Osteoblast (primary cell): Measurements from ENCODE around the gene ACOT13. TPM values are rescaled to one million over a fixed set of nuclear protein-coding genes. Genes with fewer than 3 reads are reported as not detected.
"Not testable (repeated sequence)": the region's sequence is repeated elsewhere in the genome, so short reads cannot be mapped to it uniquely, and the experiment has no call there.

ENCODE experiments used
- DNase-seq: peaks from one replicate; pipeline ENCODE4 v3.0.0; 2011; ENCODE audit warnings: low spot score, mixed read lengths; ENCODE audit not compliant: insufficient read length; ENCODE audit errors: missing footprints
- H2AFZ ChIP-seq: 2 replicates; pipeline ENCODE4 v1.6.0; 2011; ENCODE audit warnings: mild to moderate bottlenecking, low read length
- H3K27ac ChIP-seq: 2 replicates; pipeline ENCODE4 v1.5.1; 2011; ENCODE audit warnings: mild to moderate bottlenecking, low read depth, low read length, moderate library complexity
- H3K27me3 ChIP-seq: 2 replicates; pipeline ENCODE4 v1.6.0; 2012; ENCODE audit warnings: mild to moderate bottlenecking, control low read depth, inconsistent platforms, low read length, moderate library complexity; ENCODE audit not compliant: insufficient read depth
- H3K36me3 ChIP-seq: 2 replicates; pipeline ENCODE4 v1.5.1; 2011; ENCODE audit warnings: mild to moderate bottlenecking, low read length, control low read depth, moderate library complexity; ENCODE audit not compliant: insufficient read depth
- H3K4me1 ChIP-seq: 2 replicates; pipeline ENCODE4 v1.5.1; 2011; ENCODE audit warnings: mild to moderate bottlenecking, low read length, control low read depth, moderate library complexity; ENCODE audit not compliant: insufficient read depth
- H3K4me2 ChIP-seq: 2 replicates; pipeline ENCODE4 v1.6.0; 2011; ENCODE audit warnings: mild to moderate bottlenecking, low read length; ENCODE audit not compliant: insufficient read depth
- H3K4me3 ChIP-seq: fragments of 200-600 bp; sonication (generic); 3 replicates; pipeline ENCODE4 v1.5.1; 2012; ENCODE audit warnings: mild to moderate bottlenecking, low read length, inconsistent platforms; ENCODE audit not compliant: insufficient read depth
- H3K79me2 ChIP-seq: 2 replicates; pipeline ENCODE4 v1.6.0; 2012; ENCODE audit warnings: mild to moderate bottlenecking, low read length, control low read depth, inconsistent platforms; ENCODE audit not compliant: insufficient read depth
- H3K9me3 ChIP-seq: 2 replicates; pipeline ENCODE4 v1.5.1; 2011; ENCODE audit warnings: low read depth, low read length, control low read depth
- H4K20me1 ChIP-seq: 2 replicates; pipeline ENCODE4 v1.6.0; 2012; ENCODE audit warnings: mild to moderate bottlenecking, low read length, control low read depth; ENCODE audit not compliant: insufficient read depth
- total RNA-seq: library from RNA; depleted of rRNA; stranded (reverse); fragments of >200 nt; gene quantifications from 2 replicates; pipeline ENCODE4 v1.2.3, GENCODE V29; 2012
- TF ChIP-seq, protein P1 (sequence below): IDR thresholded peaks from 2 replicates; pipeline ENCODE4 v1.5.1; 2011; ENCODE audit warnings: mild to moderate bottlenecking, low read depth, low read length, moderate library complexity; ENCODE audit errors: extremely low read depth

Gene ACOT13
- total RNA-seq, 1 donor: 5.8 TPM

DNA sequence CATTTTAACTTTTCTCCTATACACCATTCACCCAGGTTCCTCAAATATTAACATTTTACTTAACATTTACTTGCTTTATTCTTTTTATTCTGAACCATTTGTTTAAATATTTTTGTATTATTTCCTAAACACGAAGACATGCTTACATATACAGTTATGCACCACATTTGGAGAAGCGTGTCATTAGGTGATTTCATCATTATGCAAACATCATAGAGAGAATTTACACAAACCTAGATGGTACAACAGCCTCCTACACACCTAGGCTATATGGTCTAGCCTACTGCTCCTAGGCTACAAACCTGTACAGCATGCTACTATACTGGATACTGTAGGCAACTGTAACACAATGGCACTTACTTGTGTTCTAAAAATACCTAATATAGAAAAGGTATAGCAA, 6.8 kb upstream of the ACOT13 start:
- Histone ChIP-seq H2AFZ (no peak overlapping the region), H3K4me2 (no peak overlapping the region), H3K4me1 (peaks cover 20% of the 10 kb centered on the region), H3K9me3 (no peaks in the 10 kb centered on the region), H3K36me3 (peaks cover 38% of the 10 kb centered on the region), H4K20me1 (no peaks in the 10 kb centered on the region), H3K79me2 (peaks cover 52% of the 10 kb centered on the region), H3K4me3 (no peak overlapping the region), H3K27ac (peak overlapping the region; percentile 94), H3K27me3 (no peaks in the 10 kb centered on the region)
- DNase-seq: no peak
- TF ChIP-seq, protein P1, sequence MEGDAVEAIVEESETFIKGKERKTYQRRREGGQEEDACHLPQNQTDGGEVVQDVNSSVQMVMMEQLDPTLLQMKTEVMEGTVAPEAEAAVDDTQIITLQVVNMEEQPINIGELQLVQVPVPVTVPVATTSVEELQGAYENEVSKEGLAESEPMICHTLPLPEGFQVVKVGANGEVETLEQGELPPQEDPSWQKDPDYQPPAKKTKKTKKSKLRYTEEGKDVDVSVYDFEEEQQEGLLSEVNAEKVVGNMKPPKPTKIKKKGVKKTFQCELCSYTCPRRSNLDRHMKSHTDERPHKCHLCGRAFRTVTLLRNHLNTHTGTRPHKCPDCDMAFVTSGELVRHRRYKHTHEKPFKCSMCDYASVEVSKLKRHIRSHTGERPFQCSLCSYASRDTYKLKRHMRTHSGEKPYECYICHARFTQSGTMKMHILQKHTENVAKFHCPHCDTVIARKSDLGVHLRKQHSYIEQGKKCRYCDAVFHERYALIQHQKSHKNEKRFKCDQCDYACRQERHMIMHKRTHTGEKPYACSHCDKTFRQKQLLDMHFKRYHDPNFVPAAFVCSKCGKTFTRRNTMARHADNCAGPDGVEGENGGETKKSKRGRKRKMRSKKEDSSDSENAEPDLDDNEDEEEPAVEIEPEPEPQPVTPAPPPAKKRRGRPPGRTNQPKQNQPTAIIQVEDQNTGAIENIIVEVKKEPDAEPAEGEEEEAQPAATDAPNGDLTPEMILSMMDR: no peak

DNA sequence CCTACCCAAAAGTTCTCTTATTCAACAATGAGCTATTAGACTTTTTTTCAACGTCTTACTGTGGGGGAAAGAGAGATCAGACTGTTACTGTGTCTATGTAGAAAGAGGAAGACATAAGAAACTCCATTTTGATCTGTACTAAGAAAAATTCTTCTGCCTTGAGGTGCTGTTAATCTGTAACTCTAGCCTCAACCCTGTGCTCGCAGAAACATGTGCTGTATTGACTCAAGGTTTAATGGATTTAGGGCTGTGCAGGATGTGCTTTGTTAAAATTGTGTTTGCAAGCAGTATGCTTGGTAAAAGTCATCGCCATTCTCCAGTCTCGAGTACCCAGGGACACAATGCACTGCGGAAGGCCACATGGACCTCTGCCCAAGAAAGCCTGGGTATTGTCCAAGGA, 5.1 kb upstream of the ACOT13 start:
- Histone ChIP-seq H3K36me3 (peaks cover 34% of the 10 kb centered on the region), H3K79me2 (peaks cover 52% of the 10 kb centered on the region), H3K4me1 (peaks cover 28% of the 10 kb centered on the region)
- DNase-seq, H3K4me2 ChIP-seq, H3K4me3 ChIP-seq, H3K9me3 ChIP-seq, H3K27ac ChIP-seq, H4K20me1 ChIP-seq, H3K27me3 ChIP-seq, H2AFZ ChIP-seq: not testable (repeated sequence)

DNA sequence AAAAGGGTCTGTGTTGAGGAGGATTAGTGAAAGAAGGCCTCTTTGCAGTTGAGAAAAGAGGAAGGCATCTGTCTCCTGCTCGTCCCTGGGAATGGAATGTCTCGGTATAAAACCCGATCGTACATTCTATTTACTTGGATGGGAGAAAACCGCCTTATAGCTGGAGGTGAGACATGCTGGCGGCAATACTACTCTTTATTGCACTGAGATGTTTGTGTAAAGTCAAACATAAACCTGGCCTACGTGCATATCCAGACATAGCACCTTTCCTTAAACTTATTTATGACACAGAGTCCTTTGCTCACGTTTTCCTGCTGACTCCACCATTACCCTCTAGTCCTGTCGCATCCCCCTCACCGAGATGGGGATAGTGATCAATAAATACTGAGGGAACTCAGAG, 4.6 kb upstream of the ACOT13 start:
- Histone ChIP-seq H2AFZ (no peak overlapping the region), H3K36me3 (peaks cover 34% of the 10 kb centered on the region), H3K27me3 (no peaks in the 10 kb centered on the region), H3K4me2 (no peak overlapping the region), H3K4me1 (peaks cover 28% of the 10 kb centered on the region), H4K20me1 (no peaks in the 10 kb centered on the region), H3K27ac (no peak overlapping the region), H3K9me3 (no peaks in the 10 kb centered on the region), H3K4me3 (no peak overlapping the region), H3K79me2 (peaks cover 49% of the 10 kb centered on the region)
- TF ChIP-seq, protein P1: no peak
- no peak for DNase-seq

DNA sequence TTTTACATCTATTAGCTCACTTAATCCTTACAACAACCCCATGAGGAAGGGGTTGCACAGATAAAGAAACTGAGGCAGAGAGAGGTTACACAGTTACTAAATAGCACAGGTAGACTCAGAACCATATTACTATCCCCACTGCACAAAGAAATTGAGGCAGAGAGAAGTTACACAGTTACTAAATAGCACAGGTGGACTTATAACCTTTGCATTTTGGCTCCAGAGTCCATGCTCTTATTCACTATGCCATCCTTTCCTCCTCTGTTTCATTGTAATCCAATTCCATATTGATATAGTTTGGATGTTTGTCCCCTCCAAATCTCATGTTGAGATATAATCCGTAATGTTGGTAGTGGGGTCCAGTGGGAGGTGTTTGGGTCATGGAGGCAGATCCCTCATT, 3.7 kb upstream of the ACOT13 start:
- Histone ChIP-seq H4K20me1 (no peaks in the 10 kb centered on the region), H3K79me2 (peaks cover 49% of the 10 kb centered on the region), H3K36me3 (peaks cover 27% of the 10 kb centered on the region), H3K9me3 (no peaks in the 10 kb centered on the region), H3K4me3 (no peak overlapping the region), H3K27me3 (no peaks in the 10 kb centered on the region), H3K4me2 (no peak overlapping the region), H2AFZ (no peak overlapping the region), H3K27ac (no peak overlapping the region), H3K4me1 (peaks cover 32% of the 10 kb centered on the region)
- DNase-seq: no peak
- TF ChIP-seq, protein P1: no peak
